Measurements from ENCODE around the gene UBR4.

Gene UBR4

GRCh38 chr1:19213580-19213979 is 3.5 kb upstream of the UBR4 start:
- no peak for DNase-seq (ENCODE audit: low spot score)
- no peak for TF ChIP-seq CTCF (IDR thresholded peaks at IDR 0.05; ENCODE audit: extremely low read depth, missing control alignments)

- no peak for DNase-seq (ENCODE audit: low spot score)
- TF ChIP-seq CTCF (IDR thresholded peaks at IDR 0.05; ENCODE audit: extremely low read depth, missing control alignments), result no peak
Observed at GRCh38 chr1:19212167-19212566, 2.1 kb upstream of the UBR4 start.

GRCh38 chr1:19210772-19211549 is 895 bp upstream of the UBR4 start:
- TF ChIP-seq CTCF (IDR thresholded peaks at IDR 0.05; ENCODE audit: extremely low read depth, missing control alignments), result no peak
- DNase-seq (ENCODE audit: low spot score), result peak; percentile 11

GRCh38 chr1:19209439-19209989 is 552 bp downstream of the UBR4 start:
- peak; percentile 77 for DNase-seq (ENCODE audit: low spot score)
- no peak for TF ChIP-seq CTCF (IDR thresholded peaks at IDR 0.05; ENCODE audit: extremely low read depth, missing control alignments)

GRCh38 chr1:19208710-19209438 is 1.2 kb downstream of the UBR4 start:
- DNase-seq (ENCODE audit: low spot score), result no peak

GRCh38 chr1:19206947-19207346 is 3.1 kb downstream of the UBR4 start:
- no peak for DNase-seq (ENCODE audit: low spot score)
- no peak for TF ChIP-seq CTCF (IDR thresholded peaks at IDR 0.05; ENCODE audit: extremely low read depth, missing control alignments)

More at GRCh38 chr1:19208710-19209438, 1.2 kb downstream of the UBR4 start:
- TF ChIP-seq CTCF (IDR thresholded peaks at IDR 0.05; ENCODE audit: extremely low read depth, missing control alignments), result no peak

GRCh38 chr1:19205845-19206244 is 4.2 kb downstream of the UBR4 start:
- DNase-seq (ENCODE audit: low spot score), result no peak
- no peak for TF ChIP-seq CTCF (IDR thresholded peaks at IDR 0.05; ENCODE audit: extremely low read depth, missing control alignments)

Data from GM20000 (cell line).